Measurements from ENCODE around the gene PLCB4.

GRCh38 chr20:9227896-9228615, 159.2 kb downstream of the PLCB4 start:
- TF ChIP-seq CTCF (IDR thresholded peaks at IDR 0.05) (no peak), POLR2A (IDR thresholded peaks at IDR 0.05) (no peak)

Measured in adrenal gland (tissue), 5 donors.